GM21360 (cell line): ENCODE measurements around the gene ANO4.

ENCODE experiments used
- ATAC-seq: cut with Tn5 transposase; IDR thresholded peaks from one replicate; pipeline ENCODE4 v1.9.1; 2021; ENCODE audit warnings: mild to moderate bottlenecking, moderate library complexity; ENCODE audit not compliant: unreplicated experiment

The ANO4 gene

GRCh38 chr12:100801320-100801719 lies 6.7 kb downstream of the ANO4 start:
- no peak for ATAC-seq

GRCh38 chr12:100808777-100809176 lies 14.2 kb downstream of the ANO4 start:
- no peak for ATAC-seq

GRCh38 chr12:100820314-100820713 lies 25.7 kb downstream of the ANO4 start:
- no peak for ATAC-seq

- no peak for ATAC-seq
Observed at GRCh38 chr12:100823963-100824362, 29.4 kb downstream of the ANO4 start.

GRCh38 chr12:100824476-100824875 lies 29.9 kb downstream of the ANO4 start:
- ATAC-seq: no peak

GRCh38 chr12:100826323-100826722 lies 31.7 kb downstream of the ANO4 start:
- ATAC-seq: no peak

GRCh38 chr12:100827901-100828520 lies 33.4 kb downstream of the ANO4 start:
- no peak for ATAC-seq

GRCh38 chr12:100830003-100830795 lies 35.6 kb downstream of the ANO4 start:
- ATAC-seq: no peak

- no peak for ATAC-seq
Observed at GRCh38 chr12:100833282-100833681, 38.7 kb downstream of the ANO4 start.

- no peak for ATAC-seq
Observed at GRCh38 chr12:100840748-100841147, 46.2 kb downstream of the ANO4 start.

GRCh38 chr12:100842156-100842555 lies 47.6 kb downstream of the ANO4 start:
- no peak for ATAC-seq

GRCh38 chr12:100843061-100843460 lies 48.5 kb downstream of the ANO4 start:
- no peak for ATAC-seq

GRCh38 chr12:100845095-100845494 lies 50.5 kb downstream of the ANO4 start:
- no peak for ATAC-seq

GRCh38 chr12:100851637-100852036 lies 57.1 kb downstream of the ANO4 start:
- no peak for ATAC-seq

- ATAC-seq: no peak
Observed at GRCh38 chr12:100857418-100857817, 62.8 kb downstream of the ANO4 start.

GRCh38 chr12:100857971-100858370 lies 63.4 kb downstream of the ANO4 start:
- ATAC-seq: no peak

- ATAC-seq: no peak
Observed at GRCh38 chr12:100858656-100859055, 64.1 kb downstream of the ANO4 start.

GRCh38 chr12:100859063-100859627 lies 64.6 kb downstream of the ANO4 start:
- no peak for ATAC-seq

GRCh38 chr12:100860611-100861010 lies 66.0 kb downstream of the ANO4 start:
- no peak for ATAC-seq

GRCh38 chr12:100862676-100863075 lies 68.1 kb downstream of the ANO4 start:
- no peak for ATAC-seq

- no peak for ATAC-seq
Observed at GRCh38 chr12:100864366-100864765, 69.8 kb downstream of the ANO4 start.
